HepG2 (cell line): ENCODE data around the gene CTSW. TPM values are rescaled to one million over a fixed set of nuclear protein-coding genes. Genes with fewer than 3 reads are reported as not detected.

Source experiments
- CC2D1A ChIP-seq: sonication (generic); formaldehyde crosslinking; IDR thresholded peaks from 2 replicates; pipeline ENCODE4 v1.8.1; 2023; ENCODE audit warnings: mild to moderate bottlenecking, missing genetic modification reagents
- CCDC6 ChIP-seq: sonication (generic); formaldehyde crosslinking; IDR thresholded peaks from 2 replicates; pipeline ENCODE4 v1.8.1; 2022; ENCODE audit warnings: mild to moderate bottlenecking, missing genetic modification reagents, moderate library complexity
- CEBPG ChIP-seq: IDR thresholded peaks from 2 replicates; pipeline ENCODE4 v1.6.1; 2016
- IKZF1 ChIP-seq: fragments of 450-650 bp; IDR thresholded peaks from 2 replicates; pipeline ENCODE4 v1.7.1; 2016
- KDM5B ChIP-seq: sonication (generic); formaldehyde crosslinking; IDR thresholded peaks from 2 replicates; pipeline ENCODE4 v1.4.0; 2020; ENCODE audit warnings: missing genetic modification reagents, mild to moderate bottlenecking, borderline replicate concordance
- NFRKB ChIP-seq: fragments of 450-650 bp; IDR thresholded peaks from 2 replicates; pipeline ENCODE4 v1.6.1; 2017
- NR3C1 ChIP-seq: sonication (generic); formaldehyde crosslinking; IDR thresholded peaks from 2 replicates; pipeline ENCODE4 v1.4.0; 2020; ENCODE audit warnings: missing genetic modification reagents
- SNRNP70 ChIP-seq: fragments of 200-400 bp; formaldehyde crosslinking; IDR thresholded peaks from 2 replicates; pipeline ENCODE4 v1.6.1; 2017; ENCODE audit warnings: mild to moderate bottlenecking, low read depth, low read length, moderate library complexity
- TRAFD1 ChIP-seq: sonication (generic); formaldehyde crosslinking; IDR thresholded peaks from 2 replicates; pipeline ENCODE4 v1.5.1; 2020; ENCODE audit warnings: missing genetic modification reagents, mild to moderate bottlenecking, borderline replicate concordance
- ZFYVE20 ChIP-seq: sonication (generic); formaldehyde crosslinking; IDR thresholded peaks from 2 replicates; pipeline ENCODE4 v1.8.0; 2023; ENCODE audit warnings: low read depth, mild to moderate bottlenecking, moderate library complexity, missing genetic modification reagents, borderline replicate concordance
- ZIK1 ChIP-seq: sonication (generic); formaldehyde crosslinking; IDR thresholded peaks from 2 replicates; pipeline ENCODE4 v1.5.0; 2020; ENCODE audit warnings: mild to moderate bottlenecking, low read depth, missing genetic modification reagents, borderline replicate concordance
- ZNF10 ChIP-seq: sonication (generic); formaldehyde crosslinking; IDR thresholded peaks from 2 replicates; pipeline ENCODE4 v1.4.0; 2020; ENCODE audit warnings: mild to moderate bottlenecking, low read depth, missing genetic modification reagents, borderline replicate concordance
- ZNF431 ChIP-seq: sonication (generic); formaldehyde crosslinking; IDR thresholded peaks from 2 replicates; pipeline ENCODE4 v1.9.0; 2022; ENCODE audit warnings: missing genetic modification reagents, low read depth, mild to moderate bottlenecking, borderline replicate concordance
- ZNF44 ChIP-seq: sonication (generic); formaldehyde crosslinking; IDR thresholded peaks from 2 replicates; pipeline ENCODE4 v1.5.1; 2020; ENCODE audit warnings: mild to moderate bottlenecking, missing genetic modification reagents
- ZNF446 ChIP-seq: sonication (generic); formaldehyde crosslinking; IDR thresholded peaks from 2 replicates; pipeline ENCODE4 v1.5.0; 2020; ENCODE audit warnings: mild to moderate bottlenecking, missing genetic modification reagents
- ZNF512B ChIP-seq: sonication (generic); formaldehyde crosslinking; IDR thresholded peaks from 2 replicates; pipeline ENCODE4 v1.5.1; 2020; ENCODE audit warnings: missing genetic modification reagents, mild to moderate bottlenecking, borderline replicate concordance
- ZNF597 ChIP-seq: sonication (generic); formaldehyde crosslinking; IDR thresholded peaks from 2 replicates; pipeline ENCODE4 v1.5.0; 2020; ENCODE audit warnings: missing genetic modification reagents
- ZNF670 ChIP-seq: sonication (generic); formaldehyde crosslinking; IDR thresholded peaks from 2 replicates; pipeline ENCODE4 v1.8.0; 2022; ENCODE audit warnings: mild to moderate bottlenecking, missing genetic modification reagents, borderline replicate concordance
- ZNF879 ChIP-seq: sonication (generic); formaldehyde crosslinking; IDR thresholded peaks from 2 replicates; pipeline ENCODE4 v1.8.1; 2023; ENCODE audit warnings: missing genetic modification reagents
- ZXDC ChIP-seq: sonication (generic); formaldehyde crosslinking; IDR thresholded peaks from 2 replicates; pipeline ENCODE4 v1.5.0; 2020; ENCODE audit warnings: mild to moderate bottlenecking, missing genetic modification reagents
- polyA plus RNA-seq, 8 experiments: library from polyadenylated mRNA; depleted of rRNA in 3 of 8; stranded (reverse) in 7 of 8; unstranded in 1 of 8; fragments of >200 nt; fragmentation: Illumina TruSeq in 4 of 8; extraction: Trizol in 4 of 8; gene quantifications; 2 replicates each; pipeline versions ENCODE4 v1.2.1 to v1.2.3, GENCODE V29; 2011 to 2016; ENCODE audit warnings: low read depth in 4 of 8, missing spikeins in 1 of 8, mixed read lengths in 1 of 8; ENCODE audit not compliant: insufficient read depth in 1 of 8
- total RNA-seq, 5 experiments: library from RNA; depleted of rRNA; stranded (reverse); fragments of >200 nt; fragmentation: Illumina TruSeq; extraction: Trizol; gene quantifications; 2 replicates each; pipeline ENCODE4 v1.2.3, GENCODE V29; 2016; ENCODE audit warnings: low read depth in 1 of 5

Gene CTSW
- total and polyA plus RNA-seq, 2 of the 13 experiments (the other 11 are each of a cell fraction or from before 2014, with no cell fraction given), result 0.09 TPM; not detected in 1

- TF ChIP-seq ZNF670 (CRISPR knock-in tag) (no peak), TRAFD1 (CRISPR knock-in tag) (no peak), NFRKB (no peak), ZNF431 (CRISPR knock-in tag) (no peak), CEBPG (CRISPR knock-in tag) (no peak), IKZF1 (no peak), ZNF446 (no peak; the same call in 1 of the 2 replicates), KDM5B (CRISPR knock-in tag) (no peak), ZXDC (CRISPR knock-in tag) (no peak), ZFYVE20 (CRISPR knock-in tag) (0 out of 2 replicates have a peak, but pooled peaks have one; percentile 47), CC2D1A (CRISPR knock-in tag) (no peak), ZNF10 (CRISPR knock-in tag) (no peak), NR3C1 (CRISPR knock-in tag) (no peak), ZIK1 (no peak), ZNF44 (CRISPR knock-in tag) (no peak), CCDC6 (CRISPR knock-in tag) (0 out of 2 replicates have a peak, but pooled peaks have one; percentile 71), SNRNP70 (no peak), ZNF512B (CRISPR knock-in tag) (no peak), ZNF879 (CRISPR knock-in tag) (no peak), ZNF597 (no peak)
Measured at GRCh38 chr11:65900125-65900898, 20.7 kb downstream of the CTSW start, which contains the start of gene FOSL1 (continued).
